NCI-H748 (cell line): ENCODE data around the gene MIAT.

ENCODE experiments used
- DNase-seq: peaks from one replicate; lab custom pipeline; 2025; ENCODE audit not compliant: unreplicated experiment; lab: John Stamatoyannopoulos, UW

Gene MIAT

GRCh38 chr22:26631282-26631681 lies 26.1 kb upstream of the MIAT start:
- DNase-seq: no peak

- DNase-seq: no peak
These were observed 24.8 kb upstream of the MIAT start for GRCh38 chr22:26632422-26633155.

GRCh38 chr22:26634189-26634588 lies 23.2 kb upstream of the MIAT start:
- DNase-seq: no peak

GRCh38 chr22:26635117-26635516 lies 22.3 kb upstream of the MIAT start:
- no peak for DNase-seq

GRCh38 chr22:26636296-26636695 lies 21.1 kb upstream of the MIAT start:
- DNase-seq: no peak

- peak; percentile 39 for DNase-seq
These were observed 14.6 kb upstream of the MIAT start for GRCh38 chr22:26642465-26643417.

GRCh38 chr22:26643418-26644100 lies 13.8 kb upstream of the MIAT start:
- DNase-seq: no peak

GRCh38 chr22:26646158-26646557 lies 11.2 kb upstream of the MIAT start:
- peak; percentile 52 for DNase-seq

- DNase-seq: peak; percentile 98
These were observed 9.3 kb upstream of the MIAT start for GRCh38 chr22:26648011-26648497.

GRCh38 chr22:26648528-26649388 lies 8.6 kb upstream of the MIAT start:
- DNase-seq: peak; percentile 32

- no peak for DNase-seq
These were observed 6.5 kb upstream of the MIAT start for GRCh38 chr22:26650722-26651421.

GRCh38 chr22:26651815-26652214 lies 5.6 kb upstream of the MIAT start:
- no peak for DNase-seq

- DNase-seq: peak; percentile 40
These were observed 773 bp downstream of the MIAT start for GRCh38 chr22:26658161-26658560.

- DNase-seq: peak; percentile 94
These were observed 1.5 kb downstream of the MIAT start for GRCh38 chr22:26658671-26659478.

GRCh38 chr22:26660356-26660755 lies 3.0 kb downstream of the MIAT start:
- DNase-seq: no peak

GRCh38 chr22:26660961-26661578 lies 3.7 kb downstream of the MIAT start:
- peak; percentile 69 for DNase-seq

GRCh38 chr22:26662160-26662559 lies 4.8 kb downstream of the MIAT start:
- no peak for DNase-seq

GRCh38 chr22:26663374-26663923 lies 6.1 kb downstream of the MIAT start:
- no peak for DNase-seq
